ENCODE measurements around the gene PUSL1.

The PUSL1 gene

DNA sequence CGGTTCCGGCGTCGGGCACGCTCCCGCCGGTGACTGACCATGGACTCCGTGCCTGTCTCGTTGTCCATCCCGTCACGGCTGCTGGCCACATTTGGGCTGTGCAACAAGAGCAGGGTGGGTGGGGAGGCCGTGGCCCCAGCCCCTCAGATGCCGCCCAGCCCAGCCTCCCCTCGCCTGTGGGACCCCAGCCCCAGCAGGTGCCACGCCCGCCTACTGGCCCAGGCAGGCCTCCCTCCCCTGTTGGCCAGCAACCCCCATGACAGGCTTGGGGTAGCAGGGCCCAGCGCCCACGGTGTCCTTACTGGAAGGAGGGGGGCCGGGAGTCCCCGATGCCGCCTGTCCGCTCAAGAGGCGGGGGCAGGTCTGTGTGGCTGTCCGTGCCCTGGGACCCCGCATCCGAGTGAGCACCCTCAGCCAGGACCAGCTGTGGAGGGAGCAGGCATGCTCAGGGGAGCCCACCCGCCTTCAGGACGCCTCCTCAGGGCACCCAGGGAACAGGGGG, 33.7 kb downstream of the PUSL1 start:
- no peak for DNase-seq

DNA sequence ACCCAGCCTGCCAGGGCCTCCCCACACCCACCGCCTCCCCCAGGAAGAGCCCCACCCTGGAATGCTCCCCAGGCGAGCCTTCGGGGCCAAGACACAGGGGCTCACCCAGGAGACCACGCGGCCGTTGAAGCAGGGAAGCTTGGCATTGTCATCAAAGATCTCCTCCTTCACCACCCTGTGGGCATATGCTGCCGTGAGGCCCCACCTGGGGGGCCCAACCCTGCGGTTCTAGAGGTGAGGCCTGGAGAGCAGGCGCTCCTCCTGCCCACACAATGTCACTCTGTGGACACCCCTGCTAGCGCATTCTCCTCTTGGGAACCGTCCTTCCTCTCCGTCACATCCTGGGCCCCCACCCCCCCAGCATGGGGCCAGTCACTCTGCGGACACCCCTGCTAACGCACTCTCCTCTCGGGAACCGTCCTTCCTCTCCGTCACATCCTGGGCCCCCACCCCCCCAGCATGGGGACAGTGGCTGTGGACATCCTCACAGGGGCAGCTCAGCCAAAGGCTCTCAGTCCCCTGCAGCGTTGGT, 34.3 kb downstream of the PUSL1 start:
- no peak for DNase-seq

DNA sequence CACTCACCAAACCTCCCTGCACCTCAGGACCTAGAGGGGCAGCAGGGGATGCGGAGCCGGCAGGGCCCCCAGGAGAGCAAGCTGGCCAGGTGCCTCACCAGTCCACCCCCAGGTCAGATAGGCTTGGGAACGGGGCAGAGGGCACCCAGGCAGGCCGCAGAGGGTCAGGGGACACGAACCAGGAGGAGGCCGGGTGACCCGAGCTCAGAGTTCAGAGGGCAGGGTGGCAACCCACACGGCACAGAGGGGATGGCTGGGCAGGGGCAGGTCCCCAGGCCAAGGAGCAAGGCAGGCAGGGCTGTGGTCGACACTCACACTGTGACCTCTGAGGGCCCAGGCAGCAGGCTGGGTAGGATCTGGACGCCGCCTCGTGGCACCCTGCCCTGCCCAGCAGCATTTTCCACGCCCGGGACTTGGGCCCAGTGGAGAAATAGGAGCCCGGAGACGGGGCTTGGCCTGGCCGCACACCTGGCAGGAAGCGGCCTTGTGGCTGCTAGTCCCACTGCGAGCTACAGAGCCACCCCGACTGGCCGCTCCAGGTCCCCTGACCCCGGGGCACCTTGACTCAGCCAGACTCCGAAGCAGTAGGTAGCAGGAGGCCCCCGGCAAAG, 35.5 kb downstream of the PUSL1 start:
- DNase-seq, result no peak

DNA sequence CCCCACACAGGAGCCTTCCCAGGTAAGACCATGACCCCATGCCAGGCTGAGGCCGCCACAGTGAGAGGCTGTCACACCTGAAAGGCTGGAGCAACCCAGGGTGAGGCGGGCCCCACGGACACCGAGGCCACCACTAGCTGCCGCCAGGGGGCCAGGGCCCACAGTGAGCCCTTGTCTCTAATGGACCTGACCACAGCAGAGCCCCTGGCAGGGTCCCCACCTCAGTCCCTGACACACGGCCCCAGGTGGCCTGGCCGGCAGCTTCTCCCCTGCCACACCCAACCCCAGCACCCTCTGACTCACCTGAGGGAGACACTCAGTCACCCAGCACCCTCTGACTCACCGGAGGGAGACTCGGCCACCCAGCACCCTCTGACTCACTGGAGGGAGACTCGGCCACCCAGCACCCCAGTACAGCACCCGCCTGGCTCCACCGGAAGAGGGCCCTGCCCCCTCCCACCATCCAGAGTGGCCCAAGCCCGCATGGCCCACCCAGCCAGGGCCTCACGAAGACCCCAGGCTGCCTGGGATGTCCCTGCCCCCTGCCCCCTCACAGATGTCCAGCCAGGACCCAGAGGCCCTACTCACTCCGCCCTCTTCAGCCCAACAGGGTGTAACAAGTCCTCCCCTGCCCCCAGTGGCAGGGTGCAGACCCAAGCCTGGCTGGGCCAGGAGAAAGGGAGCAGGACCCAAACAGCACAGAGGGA, 36.4 kb downstream of the PUSL1 start:
- peak; percentile 62 for DNase-seq

DNA sequence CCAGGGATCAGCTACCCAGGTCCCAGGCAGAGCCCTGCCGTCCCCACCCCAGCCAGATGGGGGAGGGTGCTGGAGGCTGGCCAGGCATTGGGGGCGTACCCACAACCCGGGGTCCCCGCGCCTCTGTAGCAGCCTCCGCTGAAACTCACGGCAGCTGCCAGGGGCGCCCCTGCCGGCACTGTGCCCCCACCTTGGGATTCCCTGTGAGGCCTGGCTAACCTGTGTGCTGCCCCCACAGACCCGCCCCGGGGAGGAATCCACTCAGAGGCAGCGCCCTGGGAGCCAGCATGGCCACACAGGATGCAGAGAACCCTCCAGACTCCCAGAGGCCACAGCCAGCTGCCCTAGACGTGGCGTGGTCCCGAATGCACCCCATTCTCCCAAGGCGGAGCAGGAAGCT, 37.0 kb downstream of the PUSL1 start:
- no peak for DNase-seq

DNA sequence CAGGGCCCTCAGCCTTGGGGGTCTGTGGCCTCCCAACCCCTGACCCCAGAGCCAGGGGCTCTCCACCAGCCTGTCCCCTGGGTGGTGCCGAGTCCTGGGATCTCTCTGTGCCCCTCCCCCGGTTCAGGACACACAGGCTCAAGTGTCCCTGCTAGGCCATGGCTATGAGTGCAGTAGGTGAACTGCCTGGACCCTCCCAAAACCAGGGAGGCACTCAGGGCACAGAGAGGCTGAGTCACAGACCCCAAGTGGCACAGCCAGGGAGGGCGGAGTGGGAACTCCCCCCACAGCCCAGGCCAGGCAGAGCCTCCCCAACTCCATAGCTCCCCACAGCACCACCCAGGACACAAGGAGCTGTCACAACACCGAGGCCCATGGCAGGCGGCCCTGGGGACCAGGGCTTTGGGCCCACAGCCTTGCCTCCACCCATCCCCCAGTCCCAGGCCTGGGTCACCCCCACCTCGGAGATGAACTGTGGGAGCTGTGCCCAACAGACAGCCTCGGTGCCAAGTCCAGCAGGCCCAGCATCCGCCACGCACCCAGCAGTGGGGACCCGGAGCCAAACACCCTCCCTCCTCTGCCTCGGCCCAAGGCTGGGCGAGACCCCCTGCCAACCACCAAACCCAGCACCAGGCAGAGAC, 37.6 kb downstream of the PUSL1 start:
- DNase-seq, result no peak

DNA sequence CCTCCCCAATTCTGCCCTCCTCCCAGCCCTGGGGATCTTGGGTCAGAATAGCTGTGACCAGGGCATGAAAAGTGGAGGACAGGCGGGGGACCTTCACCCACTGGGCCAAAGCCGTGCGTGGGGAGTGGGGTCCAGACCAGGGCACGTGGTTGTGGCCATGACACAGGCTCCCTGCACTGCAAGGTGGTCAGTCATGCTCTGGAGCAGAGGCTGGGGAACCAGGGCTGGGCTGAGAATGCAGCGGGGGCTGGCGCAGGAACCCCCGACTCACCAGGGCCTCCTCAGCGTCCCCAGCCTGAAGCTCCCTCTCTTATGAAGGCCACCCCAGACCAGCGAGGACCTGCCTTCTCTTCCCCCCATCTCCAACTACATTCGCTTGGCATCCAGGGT, 38.1 kb downstream of the PUSL1 start:
- DNase-seq, result no peak

DNA sequence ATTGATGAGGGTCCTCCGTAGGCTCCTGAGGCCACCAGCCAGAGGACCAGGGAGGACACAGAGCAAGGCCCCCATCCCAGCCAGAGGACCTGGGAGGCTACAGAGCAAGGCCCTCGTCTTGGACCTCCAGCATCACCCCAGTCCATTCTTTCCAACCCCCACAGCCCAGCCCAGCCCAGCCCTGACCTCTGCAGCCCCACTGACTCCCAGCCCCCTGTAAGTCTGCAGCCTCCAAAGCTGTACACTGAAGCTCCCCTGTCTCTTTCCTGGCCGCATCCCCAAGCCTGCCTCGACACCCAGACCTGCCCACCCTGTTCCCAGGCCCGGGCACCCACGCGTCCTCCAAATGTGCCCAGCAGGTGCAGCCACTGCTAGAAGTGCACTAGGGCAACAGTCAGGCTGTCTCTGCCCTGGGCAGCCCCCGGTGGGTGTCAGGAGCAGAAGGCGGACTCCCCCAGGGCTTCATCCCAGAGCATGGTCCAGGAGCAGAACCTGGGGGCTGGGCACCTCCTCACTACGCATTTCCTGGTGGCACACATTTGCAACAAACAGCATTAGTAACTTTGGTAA, 38.7 kb downstream of the PUSL1 start:
- no peak for DNase-seq

DNA sequence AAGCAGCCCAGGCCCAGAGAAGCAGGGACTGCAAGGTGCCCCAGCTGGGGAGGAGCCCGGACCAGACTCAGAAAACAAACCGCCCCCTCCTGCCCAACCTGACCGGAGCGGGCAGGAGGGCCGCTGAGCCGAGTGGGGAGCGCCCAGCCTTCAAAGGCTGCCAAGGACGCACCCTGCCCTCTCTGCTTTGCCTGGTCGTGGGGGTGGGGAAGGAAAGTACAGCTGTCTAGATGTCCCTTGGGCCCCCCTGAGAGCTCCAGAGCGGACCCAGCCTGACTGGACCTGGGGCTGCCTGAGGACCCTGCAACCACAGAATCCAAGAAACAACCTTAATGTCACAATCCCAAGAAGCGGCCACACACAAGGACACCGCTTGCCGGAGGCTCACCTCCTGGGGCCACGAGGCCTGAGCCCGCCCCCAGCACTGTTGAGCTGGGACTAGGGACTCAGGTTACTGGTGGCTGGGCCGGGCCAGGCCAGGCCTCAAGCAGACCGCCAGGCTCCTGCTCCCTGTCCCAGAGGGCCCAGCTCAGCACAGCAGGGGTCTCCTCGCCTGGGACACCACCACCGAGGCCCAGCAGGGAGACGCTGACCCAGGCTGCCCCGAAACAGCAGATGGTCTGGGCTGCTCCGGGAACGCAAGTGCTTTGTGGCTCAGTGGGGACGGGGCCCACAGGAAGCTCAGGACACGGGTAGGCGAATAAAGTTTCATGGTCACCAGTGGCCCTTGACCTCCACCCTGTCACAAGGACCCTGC, 39.4 kb downstream of the PUSL1 start:
- DNase-seq, result no peak

DNA sequence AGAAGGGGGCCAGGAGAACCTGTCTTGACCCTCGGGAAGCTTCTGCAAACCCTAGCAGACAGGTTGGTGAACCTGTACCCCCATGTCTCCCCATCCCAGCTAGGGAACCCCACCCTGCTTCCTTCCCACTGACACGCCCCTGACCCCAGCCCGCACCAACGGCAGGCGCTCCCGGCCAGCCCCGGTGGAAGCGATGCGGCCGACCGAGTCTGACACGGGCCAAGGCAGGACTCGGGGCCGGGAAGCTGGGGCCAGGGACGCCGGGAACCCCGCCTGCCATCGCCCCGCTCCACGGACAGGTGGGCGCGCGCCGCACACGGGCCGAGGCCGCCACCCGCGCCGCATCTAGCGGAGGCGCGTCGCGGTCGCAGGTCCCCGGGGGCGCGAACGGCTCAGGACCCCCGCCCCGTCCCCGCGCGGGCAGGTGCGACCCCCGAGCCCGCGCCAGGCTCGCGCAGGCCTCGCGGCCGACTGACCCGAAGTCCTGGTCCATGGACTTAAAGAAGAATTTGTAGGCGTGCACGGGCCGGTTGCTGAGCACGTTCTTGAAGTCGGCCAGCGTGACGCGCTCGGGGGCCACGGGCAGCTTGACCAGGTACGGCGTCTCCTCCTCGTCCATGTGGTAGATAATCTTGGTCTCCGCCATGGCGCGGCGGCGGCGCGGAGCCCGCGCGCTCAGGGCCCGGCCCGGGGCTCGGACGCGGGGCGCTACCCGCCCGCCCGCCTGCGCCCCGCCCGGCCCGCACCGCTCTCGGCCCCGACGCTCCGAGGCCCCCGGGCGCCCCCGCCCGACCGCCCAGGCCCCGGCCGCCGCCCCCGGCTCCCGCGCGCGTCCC, 40.2 kb downstream of the PUSL1 start:
- no peak for DNase-seq

DNA sequence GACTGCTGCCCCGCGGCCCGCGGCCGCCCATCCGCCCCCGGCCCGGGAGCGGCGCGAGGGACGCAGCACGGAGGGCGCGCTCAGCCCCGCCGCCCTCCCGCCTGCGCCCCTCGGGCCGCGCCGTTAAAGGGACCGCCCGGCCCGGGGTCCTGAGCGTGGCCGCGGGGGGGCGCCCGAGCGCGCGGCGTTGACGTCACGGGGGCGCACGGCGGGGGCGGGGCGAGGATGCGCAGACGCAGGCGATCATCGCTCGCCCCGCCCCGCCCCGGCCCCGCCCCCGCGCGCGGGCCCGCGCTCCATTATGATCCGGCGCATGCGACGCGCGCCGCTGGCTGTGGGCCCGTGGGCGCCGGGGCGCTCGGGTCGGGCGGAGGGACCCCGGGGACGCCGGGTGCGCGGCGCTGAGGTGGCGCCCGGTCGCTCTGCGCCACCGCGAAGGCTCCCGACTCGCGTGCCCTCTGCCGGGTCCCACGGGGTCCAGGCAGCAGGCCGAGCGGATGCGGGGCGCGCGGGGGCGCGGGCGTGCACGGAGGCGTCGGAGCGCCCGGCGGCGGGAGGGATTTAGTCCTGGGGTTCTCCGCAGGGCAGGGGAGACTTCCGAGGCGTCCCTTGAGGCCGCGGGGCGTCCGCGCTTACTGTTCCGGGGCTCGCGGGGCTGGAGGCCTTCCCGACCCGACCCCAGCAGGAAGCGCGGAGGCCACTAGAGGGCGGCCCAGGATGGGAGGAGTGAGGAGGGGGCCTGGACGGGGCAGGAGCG, 41.0 kb downstream of the PUSL1 start, which contains the start of gene DVL1:
TSS of gene DVL1 (minus strand) at position 163 of the 757 bp plus-strand sequence. CDS start 353 bp downstream, outside the sequence.
- DNase-seq, result peak; percentile 66

DNA sequence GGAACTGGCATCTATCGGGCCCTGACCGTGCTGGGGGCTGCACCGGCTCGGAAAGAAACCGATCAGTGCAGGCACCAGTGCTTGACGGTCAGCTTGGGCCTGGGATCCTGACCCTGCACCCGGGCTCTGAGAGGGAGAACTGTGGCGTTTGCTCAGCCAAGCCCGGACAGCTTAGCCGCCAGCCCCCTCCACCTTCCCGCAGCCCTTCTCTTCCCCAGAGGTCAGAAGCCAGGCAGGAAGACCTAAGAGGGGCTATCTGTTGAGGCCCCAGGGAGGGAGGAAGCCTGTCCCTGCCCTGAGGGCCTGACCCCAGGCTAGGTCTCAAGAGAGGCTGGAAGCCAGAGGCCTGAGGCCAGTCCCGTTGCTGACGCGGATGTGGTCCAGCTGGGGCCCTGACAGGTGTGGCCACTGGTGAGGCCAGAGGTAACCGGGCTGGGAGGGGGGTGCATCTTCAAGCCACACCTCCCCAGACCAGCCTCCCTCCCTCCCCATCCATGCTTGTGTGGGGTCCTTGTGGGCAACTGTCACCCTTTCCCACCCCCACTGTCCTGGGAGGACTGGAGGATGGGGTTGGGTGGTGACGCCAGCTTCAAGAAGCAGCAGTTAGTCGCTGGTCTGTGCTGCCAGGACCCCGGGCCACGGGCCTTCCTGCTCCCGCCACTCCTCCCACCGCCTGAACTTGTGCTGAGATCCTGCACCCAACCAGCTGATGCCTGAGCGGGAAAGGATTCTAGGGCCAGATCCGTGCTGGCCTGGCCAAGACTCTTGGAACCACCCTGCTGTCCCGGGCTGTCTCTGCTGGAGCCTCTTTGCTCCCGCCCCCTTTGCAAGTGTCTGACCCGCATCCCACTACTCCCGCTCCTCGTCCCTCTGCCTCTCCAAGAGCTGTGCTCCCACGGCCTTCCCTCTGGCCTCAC, 43.4 kb downstream of the PUSL1 start:
- no peak for DNase-seq

DNA sequence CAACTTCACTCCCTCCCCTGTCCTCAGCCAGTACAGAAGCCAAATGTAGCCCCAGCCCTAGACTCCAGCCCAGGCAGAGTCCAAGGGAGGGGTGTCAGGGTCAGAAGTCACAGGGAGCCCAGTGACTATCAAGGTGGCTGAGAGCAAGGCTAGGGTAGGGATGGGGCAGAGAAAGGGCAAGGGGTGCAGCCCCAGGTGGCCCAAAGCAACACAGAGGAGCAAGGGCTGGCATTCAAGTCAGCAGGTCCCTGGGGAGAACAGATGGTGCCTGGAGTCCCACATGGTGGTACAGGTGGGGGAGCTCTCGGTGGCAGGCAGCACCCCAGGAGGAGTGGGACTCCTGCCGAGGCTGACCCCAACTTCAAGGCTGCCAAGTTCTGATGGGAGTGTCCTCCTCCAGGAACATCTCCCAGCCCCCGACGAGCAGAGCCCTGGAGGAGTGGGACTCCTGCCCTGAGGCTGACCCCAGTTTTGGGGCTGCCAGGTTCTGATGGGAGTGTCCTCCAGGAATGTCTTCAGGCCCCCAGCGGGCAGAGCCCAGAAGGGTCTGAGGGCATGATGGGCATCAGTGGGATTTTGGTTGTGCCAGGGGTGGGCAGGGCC, 44.5 kb downstream of the PUSL1 start:
- DNase-seq, result no peak

DNA sequence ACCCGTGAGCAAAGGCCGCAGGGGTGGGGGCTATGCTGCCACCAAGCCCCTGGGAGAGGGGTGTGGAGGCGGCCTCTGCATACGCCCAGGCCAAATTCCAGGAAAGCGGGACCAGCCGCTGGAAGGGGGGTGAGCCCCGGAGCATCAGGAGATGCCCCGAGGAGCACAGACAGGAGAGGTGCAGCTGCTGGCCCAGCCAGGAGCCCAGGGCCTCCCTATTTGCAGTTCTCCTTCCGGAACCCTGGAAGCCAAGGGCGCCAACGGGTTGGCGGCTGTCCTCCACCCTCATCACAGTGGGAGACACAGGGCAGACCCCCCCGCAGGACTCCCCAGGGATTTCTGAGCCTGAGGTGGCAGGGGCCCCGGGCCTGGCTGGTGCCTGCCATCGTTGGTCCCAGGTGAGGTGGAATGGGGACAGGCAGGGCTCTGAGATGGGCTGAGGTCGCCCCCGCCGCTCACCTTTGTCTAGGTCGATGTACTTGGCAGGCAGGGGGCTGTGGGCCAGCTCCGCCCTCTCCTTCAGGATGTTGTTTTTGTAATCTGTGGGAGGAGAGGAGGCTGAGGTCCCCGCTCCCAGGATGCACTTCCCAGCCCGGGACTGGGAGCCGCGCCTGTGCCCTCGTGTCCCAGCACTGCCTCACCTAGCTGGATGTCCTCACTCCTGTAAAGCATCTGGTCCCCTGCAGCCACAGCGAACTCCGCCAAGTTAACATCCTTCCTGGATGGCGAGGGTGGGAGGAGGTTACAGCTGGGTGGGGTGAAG, 45.2 kb downstream of the PUSL1 start:
- DNase-seq, result no peak

DNA sequence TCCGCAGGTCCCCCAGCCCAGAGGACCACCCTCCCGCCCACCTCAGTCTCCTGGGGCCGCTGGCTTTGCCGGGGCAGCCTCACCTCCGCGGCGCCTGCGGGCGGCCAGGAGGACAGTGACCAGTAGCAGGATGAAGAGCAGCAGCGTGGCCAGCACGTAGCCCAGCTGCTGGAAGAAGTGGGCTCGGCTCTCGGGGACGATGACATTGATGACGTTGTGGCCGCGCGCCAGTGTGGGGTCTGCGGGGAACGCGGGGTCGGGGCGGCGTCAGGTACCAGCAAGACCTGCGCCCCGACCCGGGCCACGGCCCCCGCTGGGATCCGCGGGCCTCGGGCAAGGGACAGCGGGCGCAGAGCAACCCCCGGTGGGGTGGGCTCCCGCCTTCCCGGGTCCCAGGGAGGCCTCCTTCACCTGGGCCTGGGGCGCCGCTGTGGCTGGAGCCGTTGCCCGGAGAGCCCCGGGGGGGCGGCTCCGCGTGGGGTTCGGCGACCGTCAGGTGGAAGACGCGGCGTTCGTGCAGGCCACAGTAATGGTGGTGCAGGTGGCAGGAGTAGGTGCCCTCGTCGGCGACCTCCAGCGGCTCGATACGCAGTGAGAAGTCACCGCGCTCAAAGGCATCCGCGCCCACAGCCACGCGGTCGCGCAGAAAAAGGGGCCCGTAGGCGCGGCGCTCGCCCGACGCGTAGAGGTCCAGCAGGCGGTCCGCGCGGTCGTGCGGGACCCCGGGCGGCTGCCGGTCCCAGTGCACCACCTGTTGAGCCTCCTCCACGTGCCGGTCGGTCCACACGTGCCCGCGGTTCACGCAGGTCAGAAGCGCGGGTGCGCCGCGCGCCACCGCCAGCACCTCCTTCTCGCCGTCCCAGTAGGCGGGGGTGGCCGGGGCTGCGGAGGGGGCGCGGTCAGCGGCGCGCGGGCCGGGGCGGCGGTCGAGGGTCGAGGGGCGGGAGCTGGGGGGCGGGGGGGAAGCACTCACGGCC, 46.2 kb downstream of the PUSL1 start:
- DNase-seq, result peak; percentile 21

DNA sequence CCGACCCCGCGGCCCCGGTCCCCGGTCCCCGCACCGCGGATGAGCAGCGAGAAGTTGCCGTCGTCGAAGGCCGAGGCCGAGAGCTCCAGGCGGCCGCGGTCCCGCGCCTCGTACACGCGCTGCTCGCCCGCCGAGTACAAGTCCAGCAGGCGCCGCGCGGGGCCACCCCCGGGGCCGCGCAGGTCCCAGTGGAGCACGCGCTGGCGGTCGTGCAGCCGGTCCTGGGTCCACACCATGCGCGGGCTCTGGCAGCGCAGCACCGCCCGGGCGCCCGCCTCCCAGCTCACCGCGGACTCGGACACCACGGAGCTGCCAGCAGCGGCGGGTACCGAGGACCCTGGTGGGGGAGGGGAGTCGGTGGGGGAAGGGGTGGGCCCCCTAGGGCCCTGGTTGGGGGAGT, 47.0 kb downstream of the PUSL1 start:
- no peak for DNase-seq

DNA sequence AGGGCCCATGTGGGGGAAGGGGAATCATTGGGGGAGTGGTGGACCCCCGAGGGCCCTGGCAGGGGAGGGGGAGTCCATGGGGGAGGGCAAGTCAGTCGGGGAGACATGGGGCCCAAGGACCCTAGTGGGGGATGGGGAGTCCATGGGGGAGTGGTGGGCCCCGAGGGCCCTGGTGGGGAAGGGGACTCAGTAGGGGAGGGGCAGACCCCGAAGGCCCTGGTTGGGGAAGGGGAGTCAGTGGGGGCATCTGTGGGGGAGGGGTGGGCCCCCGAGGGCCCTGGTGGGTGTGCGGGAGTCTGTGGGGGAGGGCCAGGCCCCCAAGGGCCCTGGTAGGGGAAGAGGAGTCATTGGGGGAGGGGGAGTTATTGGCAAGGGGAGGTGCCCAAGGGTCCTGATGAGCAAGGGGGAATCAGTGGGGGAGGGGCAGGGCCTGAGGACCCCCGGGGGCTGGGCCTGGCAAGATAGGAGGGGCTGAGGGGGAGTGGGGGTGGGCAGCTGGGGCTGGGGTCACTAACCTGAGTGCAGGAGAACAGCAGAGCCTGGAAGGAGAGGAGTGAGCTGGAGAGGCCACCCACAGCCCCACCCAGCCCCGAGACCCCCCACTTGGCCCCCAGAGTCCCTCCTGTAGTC, 47.9 kb downstream of the PUSL1 start:
- no peak for DNase-seq
